Measurements from ENCODE around the gene HMCES. TPM values are rescaled to one million over a fixed set of nuclear protein-coding genes. Genes with fewer than 3 reads are reported as not detected.

Gene HMCES
- total RNA-seq, 1 donor, result 37.9 TPM

DNA sequence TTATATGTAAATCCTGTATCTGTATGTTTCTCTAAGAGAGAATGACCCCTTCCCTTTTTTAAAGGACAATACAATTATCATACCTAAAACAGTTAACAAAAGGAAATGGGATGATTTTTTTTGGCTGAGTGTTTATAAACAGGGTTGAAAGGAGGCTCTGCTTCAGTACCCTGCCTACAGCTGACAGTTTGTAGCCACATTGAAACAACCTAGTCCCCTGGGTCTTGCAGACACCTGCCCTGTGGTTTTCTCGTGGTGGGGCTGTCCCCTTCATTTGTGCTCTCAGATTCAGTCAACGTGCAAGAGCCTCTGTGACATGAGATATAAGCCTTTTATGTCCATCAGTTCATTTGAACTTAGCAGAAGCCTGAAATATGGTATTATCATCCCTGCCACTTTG, 2.3 kb upstream of the HMCES start:
- Histone ChIP-seq H3K27me3 (ENCODE audit: insufficient read depth, low read length) (no peaks in the 10 kb centered on the region), H3K4me1 (ENCODE audit: insufficient read depth, low read length) (peaks cover 37% of the 10 kb centered on the region), H3K9me3 (ENCODE audit: low read depth, low read length) (no peaks in the 10 kb centered on the region), H3K4me3 (ENCODE audit: low read length) (no peak overlapping the region)

- Histone ChIP-seq H3K4me3 (ENCODE audit: low read length) (no peak overlapping the region), H3K4me1 (ENCODE audit: insufficient read depth, low read length) (peaks cover 51% of the 10 kb centered on the region), H3K9me3 (ENCODE audit: low read depth, low read length) (no peaks in the 10 kb centered on the region), H3K27me3 (ENCODE audit: insufficient read depth, low read length) (no peaks in the 10 kb centered on the region)
Measured at GRCh38 chr3:129277829-129278271, 820 bp upstream of the HMCES start.

- H3K27me3 ChIP-seq (ENCODE audit: insufficient read depth, low read length), result no peaks in the 10 kb centered on the region
- peak overlapping the region; percentile 73 for H3K4me3 ChIP-seq (ENCODE audit: low read length)
- H3K9me3 ChIP-seq (ENCODE audit: low read depth, low read length), result no peaks in the 10 kb centered on the region
- H3K4me1 ChIP-seq (ENCODE audit: insufficient read depth, low read length), result peaks cover 63% of the 10 kb centered on the region
Measured at GRCh38 chr3:129278966-129279906, 566 bp downstream of the HMCES start.

DNA sequence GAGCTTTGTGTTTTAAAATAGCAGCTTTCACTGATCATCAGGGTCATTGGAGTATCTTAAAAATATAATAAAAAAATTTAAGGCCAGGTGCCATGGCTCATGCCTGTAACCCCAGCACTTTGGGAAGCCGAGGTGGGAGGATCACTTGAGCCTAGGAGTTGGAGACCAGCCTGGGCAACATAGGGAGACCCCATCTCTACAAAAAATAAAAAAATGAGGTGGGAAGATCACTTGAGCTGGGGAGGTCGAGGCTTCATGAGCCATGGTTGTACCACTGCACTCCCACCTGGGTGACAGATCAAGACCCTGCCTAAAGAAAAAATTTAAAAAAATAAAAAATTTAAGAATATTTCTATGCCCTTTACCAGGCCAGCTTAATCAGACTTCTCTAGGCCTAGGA, 1.5 kb downstream of the HMCES start:
- no peaks in the 10 kb centered on the region for H3K9me3 ChIP-seq (ENCODE audit: low read depth, low read length)
- H3K27me3 ChIP-seq (ENCODE audit: insufficient read depth, low read length), result no peaks in the 10 kb centered on the region
- H3K4me3 ChIP-seq (ENCODE audit: low read length), result peak overlapping the region; percentile 73
- peaks cover 63% of the 10 kb centered on the region for H3K4me1 ChIP-seq (ENCODE audit: insufficient read depth, low read length)

DNA sequence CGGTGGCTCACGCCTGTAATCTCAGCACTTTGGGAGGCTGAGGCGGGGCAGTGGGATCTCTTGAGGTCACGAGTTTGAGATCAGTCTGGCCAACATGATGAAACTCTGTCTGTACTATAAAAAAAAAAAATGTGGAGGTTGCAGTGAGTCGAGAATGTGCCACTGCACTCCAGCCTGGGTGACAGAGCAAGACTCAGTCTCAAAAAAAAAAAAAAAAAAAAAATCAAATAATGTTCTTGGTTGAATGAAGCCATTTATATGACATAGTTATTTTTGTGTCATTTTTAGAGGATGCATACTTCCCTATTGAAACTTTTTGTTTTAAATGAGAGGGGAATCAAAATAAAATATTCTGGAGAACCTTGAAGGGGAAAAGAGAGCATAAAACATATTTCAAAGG, 3.1 kb downstream of the HMCES start:
- H3K4me3 ChIP-seq (ENCODE audit: low read length), result no peak overlapping the region
- H3K27me3 ChIP-seq (ENCODE audit: insufficient read depth, low read length), result no peaks in the 10 kb centered on the region
- no peaks in the 10 kb centered on the region for H3K9me3 ChIP-seq (ENCODE audit: low read depth, low read length)
- peaks cover 63% of the 10 kb centered on the region for H3K4me1 ChIP-seq (ENCODE audit: insufficient read depth, low read length)

DNA sequence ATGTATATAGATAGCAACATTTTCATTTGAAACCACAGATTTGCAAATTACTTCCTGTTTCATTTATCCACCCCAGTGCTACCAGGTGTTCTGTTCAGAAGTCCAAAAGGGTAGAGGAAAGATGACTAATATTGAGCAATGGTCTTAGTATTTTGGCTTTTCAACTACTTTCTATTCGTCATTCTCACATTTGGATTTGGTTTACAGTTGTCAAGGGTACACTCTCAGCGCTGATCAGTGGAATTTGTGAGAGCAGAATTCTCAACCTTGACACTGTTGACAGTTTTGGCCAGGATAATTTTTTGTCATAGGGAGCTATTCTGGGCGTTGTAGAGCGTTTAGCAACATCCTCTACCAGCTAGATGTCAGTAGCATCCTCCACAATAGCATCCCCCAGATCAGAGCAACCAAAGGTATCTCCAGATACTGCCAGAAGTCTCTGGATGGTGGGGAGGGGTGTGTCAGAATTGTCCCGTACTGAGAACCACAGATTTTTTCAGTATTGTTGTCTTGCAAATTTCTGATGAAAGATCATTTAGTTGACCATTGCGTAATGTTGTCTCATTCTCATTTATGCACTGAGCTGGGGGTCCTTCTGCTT, 4.2 kb downstream of the HMCES start:
- Histone ChIP-seq H3K4me3 (ENCODE audit: low read length) (no peak overlapping the region), H3K27me3 (ENCODE audit: insufficient read depth, low read length) (no peaks in the 10 kb centered on the region), H3K9me3 (ENCODE audit: low read depth, low read length) (no peaks in the 10 kb centered on the region), H3K4me1 (ENCODE audit: insufficient read depth, low read length) (peaks cover 53% of the 10 kb centered on the region)

GRCh38 chr3:129286081-129286480, 7.4 kb downstream of the HMCES start:
- H3K27me3 ChIP-seq (ENCODE audit: insufficient read depth, low read length), result no peaks in the 10 kb centered on the region
- H3K4me3 ChIP-seq (ENCODE audit: low read length), result no peak overlapping the region
- H3K9me3 ChIP-seq (ENCODE audit: low read depth, low read length), result no peaks in the 10 kb centered on the region
- H3K4me1 ChIP-seq (ENCODE audit: insufficient read depth, low read length), result peaks cover 28% of the 10 kb centered on the region

DNA sequence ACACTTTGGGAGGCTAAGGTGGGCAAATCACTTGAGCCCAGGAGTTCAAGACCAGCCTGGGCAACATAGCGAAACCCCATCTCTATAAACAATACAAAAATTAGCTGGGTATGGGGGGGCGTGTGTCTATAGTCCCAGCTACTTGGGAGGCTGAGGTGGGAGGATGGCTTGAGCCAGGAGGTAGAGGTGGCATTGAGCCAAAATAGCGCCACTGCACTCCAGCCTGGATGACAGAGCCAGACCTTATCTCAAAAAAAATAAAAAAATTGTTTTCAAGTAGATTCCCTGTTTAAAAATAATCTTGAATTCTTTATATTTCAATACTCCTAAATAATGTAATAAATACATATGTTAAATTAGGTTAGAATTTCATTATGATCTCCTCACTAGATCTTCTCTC, 9.8 kb downstream of the HMCES start:
- Histone ChIP-seq H3K4me3 (ENCODE audit: low read length) (no peak overlapping the region), H3K9me3 (ENCODE audit: low read depth, low read length) (no peaks in the 10 kb centered on the region), H3K4me1 (ENCODE audit: insufficient read depth, low read length) (peaks cover 6% of the 10 kb centered on the region), H3K27me3 (ENCODE audit: insufficient read depth, low read length) (no peaks in the 10 kb centered on the region)

DNA sequence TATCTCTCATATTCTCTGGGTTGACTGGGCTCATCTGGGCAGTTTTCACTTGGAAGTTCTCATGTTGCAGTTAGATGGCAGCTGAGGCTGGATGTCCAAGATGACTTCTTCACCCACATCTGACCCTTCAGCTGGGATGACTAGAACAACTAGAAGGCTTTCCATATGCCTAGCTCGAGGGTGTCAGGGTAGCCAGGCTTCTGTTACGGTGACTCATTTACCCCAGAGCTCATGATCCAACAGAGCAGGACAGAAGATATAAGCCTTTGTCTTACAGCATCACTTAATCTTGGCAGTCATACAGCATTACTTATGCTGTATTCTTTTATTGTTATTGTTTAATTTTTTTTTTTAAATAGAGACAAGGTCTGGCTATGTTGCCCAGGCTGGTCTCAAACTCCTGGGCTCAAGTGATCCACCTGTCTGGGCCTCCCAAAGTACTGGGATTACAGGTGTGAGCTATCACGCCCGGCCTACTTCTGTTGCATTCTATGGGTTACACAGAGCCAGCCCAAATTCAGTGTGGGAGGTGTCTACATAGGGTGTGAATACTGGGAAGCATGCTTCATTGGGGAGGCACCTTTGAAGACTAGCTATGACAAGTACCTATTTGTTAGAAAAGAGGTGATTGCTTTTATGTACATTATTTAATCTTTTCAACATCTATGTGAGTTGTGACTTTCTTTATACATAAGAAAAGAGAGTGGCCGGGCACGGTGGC, 10.7 kb downstream of the HMCES start:
- H3K4me3 ChIP-seq (ENCODE audit: low read length), result no peak overlapping the region
- no peaks in the 10 kb centered on the region for H3K27me3 ChIP-seq (ENCODE audit: insufficient read depth, low read length)
- H3K4me1 ChIP-seq (ENCODE audit: insufficient read depth, low read length), result no peaks in the 10 kb centered on the region
- H3K9me3 ChIP-seq (ENCODE audit: low read depth, low read length), result no peaks in the 10 kb centered on the region

DNA sequence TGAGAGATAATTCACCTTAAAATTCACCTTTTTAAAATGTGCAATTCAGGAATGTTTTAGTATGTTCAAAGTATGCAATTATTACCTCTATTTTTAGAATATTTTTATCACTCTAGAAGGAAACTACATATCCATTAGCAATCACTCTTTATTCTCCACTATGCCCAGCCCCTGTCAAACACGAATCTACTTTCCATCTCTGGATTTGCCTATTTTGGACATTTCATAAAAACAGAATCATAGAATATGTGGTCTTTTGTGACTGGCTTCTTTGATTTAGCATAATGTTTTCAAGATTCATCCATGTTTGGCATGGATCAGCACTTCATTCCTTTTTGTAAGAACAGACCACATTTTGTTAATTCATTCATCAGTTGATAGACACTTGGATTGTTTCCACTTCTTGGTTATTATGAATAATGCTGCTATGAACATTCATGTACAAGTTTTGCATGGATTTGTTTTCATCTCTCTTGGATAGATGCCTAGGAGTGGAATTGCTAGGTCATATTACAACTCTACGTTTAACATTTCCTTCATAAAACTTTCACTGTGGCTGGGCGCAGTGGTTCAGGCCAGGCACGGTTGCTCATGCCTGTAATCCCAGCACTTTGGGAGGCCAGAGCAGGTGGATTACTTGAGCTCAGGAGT, 12.7 kb downstream of the HMCES start:
- H3K27me3 ChIP-seq (ENCODE audit: insufficient read depth, low read length), result no peaks in the 10 kb centered on the region
- no peaks in the 10 kb centered on the region for H3K4me1 ChIP-seq (ENCODE audit: insufficient read depth, low read length)
- no peak overlapping the region for H3K4me3 ChIP-seq (ENCODE audit: low read length)
- no peaks in the 10 kb centered on the region for H3K9me3 ChIP-seq (ENCODE audit: low read depth, low read length)

- no peak overlapping the region for H3K4me3 ChIP-seq (ENCODE audit: low read length)
- H3K9me3 ChIP-seq (ENCODE audit: low read depth, low read length), result no peaks in the 10 kb centered on the region
- no peaks in the 10 kb centered on the region for H3K27me3 ChIP-seq (ENCODE audit: insufficient read depth, low read length)
- no peaks in the 10 kb centered on the region for H3K4me1 ChIP-seq (ENCODE audit: insufficient read depth, low read length)
Measured at GRCh38 chr3:129295286-129295685, 16.6 kb downstream of the HMCES start.

GRCh38 chr3:129304146-129304961, 25.7 kb downstream of the HMCES start:
- Histone ChIP-seq H3K4me3 (ENCODE audit: low read length) (no peak overlapping the region), H3K9me3 (ENCODE audit: low read depth, low read length) (no peaks in the 10 kb centered on the region), H3K27me3 (ENCODE audit: insufficient read depth, low read length) (no peaks in the 10 kb centered on the region), H3K4me1 (ENCODE audit: insufficient read depth, low read length) (peaks cover 28% of the 10 kb centered on the region)

- Histone ChIP-seq H3K27me3 (ENCODE audit: insufficient read depth, low read length) (no peaks in the 10 kb centered on the region), H3K4me1 (ENCODE audit: insufficient read depth, low read length) (peaks cover 28% of the 10 kb centered on the region), H3K9me3 (ENCODE audit: low read depth, low read length) (no peaks in the 10 kb centered on the region), H3K4me3 (ENCODE audit: low read length) (no peak overlapping the region)
Measured at GRCh38 chr3:129304962-129305222, 26.2 kb downstream of the HMCES start.

- no peaks in the 10 kb centered on the region for H3K27me3 ChIP-seq (ENCODE audit: insufficient read depth, low read length)
- peak overlapping the region; percentile 33 for H3K4me3 ChIP-seq (ENCODE audit: low read length)
- peaks cover 33% of the 10 kb centered on the region for H3K4me1 ChIP-seq (ENCODE audit: insufficient read depth, low read length)
- H3K9me3 ChIP-seq (ENCODE audit: low read depth, low read length), result no peaks in the 10 kb centered on the region
Measured at GRCh38 chr3:129305592-129306091, 27.0 kb downstream of the HMCES start.
